Retinal pigment epithelial cell (primary cell): ENCODE measurements around the gene TPBGL.

Experiments used
- DNase-seq: peaks from one replicate; pipeline ENCODE4 v3.0.0-alpha.2; 2010; ENCODE audit warnings: low read depth
- H3K4me3 ChIP-seq: 2 replicates; pipeline ENCODE4 v1.5.1; 2011; ENCODE audit warnings: mild to moderate bottlenecking, low read length, control low read depth, moderate library complexity
- CTCF ChIP-seq: conservative IDR thresholded peaks from 2 replicates; pipeline ENCODE4 v1.5.1; 2011; ENCODE audit warnings: low read depth, low read length, control low read depth, inconsistent platforms

Gene TPBGL

GRCh38 chr11:75260396-75261170 lies 20.0 kb downstream of the TPBGL start:
- DNase-seq = no peak
- H3K4me3 ChIP-seq = no peak overlapping the region
- TF ChIP-seq CTCF = no peak

GRCh38 chr11:75261902-75262361 lies 21.4 kb downstream of the TPBGL start:
- no peak for TF ChIP-seq CTCF
- no peak overlapping the region for H3K4me3 ChIP-seq
- DNase-seq = no peak

GRCh38 chr11:75262436-75262835 lies 21.9 kb downstream of the TPBGL start:
- TF ChIP-seq CTCF = no peak
- no peak overlapping the region for H3K4me3 ChIP-seq
- no peak for DNase-seq

GRCh38 chr11:75262961-75263852 lies 22.6 kb downstream of the TPBGL start:
- TF ChIP-seq CTCF = no peak
- no peak overlapping the region for H3K4me3 ChIP-seq
- DNase-seq = no peak

GRCh38 chr11:75263944-75264349 lies 23.4 kb downstream of the TPBGL start:
- H3K4me3 ChIP-seq = no peak overlapping the region
- no peak for DNase-seq
- no peak for TF ChIP-seq CTCF

- no peak overlapping the region for H3K4me3 ChIP-seq
- no peak for DNase-seq
- TF ChIP-seq CTCF = no peak
Measured at GRCh38 chr11:75264356-75264755, 23.8 kb downstream of the TPBGL start.

GRCh38 chr11:75264971-75265370 lies 24.4 kb downstream of the TPBGL start:
- no peak for TF ChIP-seq CTCF
- H3K4me3 ChIP-seq = no peak overlapping the region

More at GRCh38 chr11:75264971-75265370, 24.4 kb downstream of the TPBGL start:
- no peak for DNase-seq
